ENCODE measurements around the gene ATP10D.
"Not testable (repeated sequence)": the region's sequence is repeated elsewhere in the genome, so short reads cannot be mapped to it uniquely, and the experiment has no call there.

The ATP10D gene

DNA sequence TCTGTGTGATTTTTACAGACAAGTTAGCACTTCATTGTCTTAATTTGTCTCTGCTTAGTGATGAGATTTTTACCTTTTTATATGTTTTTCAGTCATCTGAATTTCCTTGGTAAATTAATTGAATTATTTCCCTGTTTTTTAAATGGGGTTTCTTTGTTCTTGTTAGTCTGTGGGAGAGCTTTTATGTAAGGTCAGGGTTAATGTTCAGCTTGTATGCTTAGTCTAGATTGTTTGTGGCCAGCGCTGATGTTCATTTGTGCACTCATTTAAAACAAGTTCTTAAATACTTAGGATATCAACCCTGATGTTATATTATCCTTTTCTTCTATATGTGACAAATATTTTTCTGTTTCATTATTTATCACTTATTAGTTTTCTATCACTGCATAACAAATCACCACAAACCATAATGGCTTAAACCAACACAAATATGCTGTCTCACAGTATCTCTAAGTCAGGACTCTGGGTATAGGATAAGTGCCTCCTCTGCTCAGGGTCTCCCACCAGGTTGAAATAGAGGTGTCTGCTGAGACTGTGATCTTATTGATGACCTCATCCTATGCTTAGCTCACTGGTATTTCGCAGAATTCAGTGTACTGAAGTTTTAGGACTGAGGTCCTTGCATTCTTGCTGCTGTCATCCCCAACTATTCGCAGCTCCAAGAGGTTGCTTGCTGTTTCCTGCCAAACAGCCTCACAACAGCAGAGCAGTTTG lies 53.2 kb downstream of the ATP10D start:
- no peak for DNase-seq

DNA sequence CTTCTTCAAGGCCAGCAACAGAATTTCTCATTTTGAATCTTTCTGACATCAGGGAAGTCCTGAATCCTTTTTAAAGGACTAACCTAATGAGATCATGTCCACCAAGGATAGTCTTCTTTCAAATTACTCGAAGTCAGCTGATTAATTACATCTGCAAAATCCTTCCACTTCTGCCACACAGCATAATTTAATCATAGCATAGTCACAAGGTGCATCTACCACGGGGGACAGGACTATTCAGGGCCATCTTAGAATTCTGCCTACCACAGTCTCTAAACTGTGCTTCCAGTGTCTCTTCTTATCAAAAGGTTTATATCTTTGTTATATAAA lies 53.7 kb downstream of the ATP10D start:
- no peak for DNase-seq

DNA sequence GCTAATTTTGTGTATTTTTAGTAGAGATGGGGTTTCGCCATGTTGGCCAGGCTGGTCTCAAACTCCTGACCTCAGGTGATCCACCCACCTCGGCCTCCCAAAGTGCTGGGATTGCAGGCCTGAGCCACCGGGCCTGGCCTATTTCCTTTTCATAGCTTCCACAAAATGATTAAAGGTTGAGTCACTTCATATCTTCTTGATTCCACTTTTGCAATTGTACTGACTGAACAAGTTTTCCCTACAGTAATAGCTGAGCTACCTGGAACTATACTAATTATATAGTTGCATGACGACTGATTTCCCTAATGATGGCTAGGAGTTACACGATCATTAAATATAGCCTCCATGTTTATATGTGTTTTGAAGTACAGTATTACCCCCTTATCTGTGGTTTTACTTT lies 57.6 kb downstream of the ATP10D start:
- not testable (repeated sequence) for DNase-seq

DNA sequence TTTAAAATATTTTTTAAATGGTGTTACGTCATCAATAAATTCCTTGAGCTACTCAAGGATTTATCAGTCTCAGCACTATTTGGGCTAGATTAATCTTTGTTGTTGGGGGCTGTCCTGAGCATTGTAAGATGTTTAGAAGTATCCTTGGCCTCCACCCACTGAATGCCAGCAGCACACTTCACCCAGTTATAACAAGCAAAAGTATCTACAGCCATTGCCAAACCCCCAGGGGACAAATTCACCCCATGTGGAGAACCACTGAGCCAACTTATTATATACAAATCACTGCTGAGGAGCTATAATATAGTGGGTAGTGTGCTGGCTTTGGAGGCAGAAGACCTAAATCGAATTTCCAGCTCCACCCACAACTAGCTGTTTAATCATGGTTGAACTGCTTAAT lies 58.3 kb downstream of the ATP10D start:
- no peak for DNase-seq

DNA sequence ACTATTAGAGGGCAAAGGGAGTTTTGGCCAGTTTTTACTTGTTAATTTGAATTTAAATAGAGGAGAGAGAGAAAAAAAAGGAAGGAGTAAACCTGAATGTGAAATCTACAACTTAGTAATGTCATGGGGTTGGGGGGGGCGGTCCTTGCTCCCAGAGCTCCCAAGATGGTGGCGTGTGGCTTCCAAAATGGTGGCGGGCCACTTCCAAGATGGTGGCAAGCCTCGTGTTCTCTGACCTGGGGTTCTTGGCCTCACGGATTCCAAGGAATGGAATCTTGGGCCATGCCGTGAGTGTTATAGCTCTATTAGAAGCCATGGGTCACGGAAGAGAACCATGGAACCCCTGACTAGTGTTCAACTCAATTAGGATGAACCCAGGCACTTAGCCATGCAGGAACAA lies 65.3 kb downstream of the ATP10D start:
- DNase-seq: not testable (repeated sequence)

DNA sequence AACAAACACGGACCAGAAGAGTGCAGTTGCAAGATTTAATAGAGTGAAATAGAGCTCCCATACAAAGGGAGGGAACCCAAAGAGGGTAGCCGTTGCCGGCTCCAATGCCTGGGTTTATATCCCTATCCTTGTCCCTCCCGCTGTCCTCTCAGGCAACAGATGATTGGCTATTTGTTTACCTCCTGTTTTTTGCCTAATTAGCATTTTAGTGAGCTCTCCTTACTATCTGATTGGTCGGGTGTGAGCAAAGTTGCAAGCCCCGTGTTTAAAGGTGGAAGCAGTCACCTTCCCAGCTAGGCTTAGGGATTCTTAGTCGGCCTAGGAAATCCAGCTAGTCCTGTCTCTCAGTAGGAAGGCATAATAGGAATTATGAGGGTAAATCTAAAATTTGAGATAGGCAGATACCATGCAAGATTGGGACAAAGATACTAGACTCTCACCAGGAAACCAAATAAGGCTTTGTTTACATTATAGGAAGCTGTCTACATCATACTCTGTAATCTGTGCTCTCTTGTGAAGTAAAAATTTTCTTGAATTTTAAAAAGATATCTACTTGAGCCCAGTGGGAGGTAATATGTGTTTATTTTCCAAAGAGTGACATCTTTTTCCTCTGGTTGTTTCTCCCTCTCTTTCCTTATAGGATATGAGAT lies 65.9 kb downstream of the ATP10D start:
- no peak for DNase-seq

DNA sequence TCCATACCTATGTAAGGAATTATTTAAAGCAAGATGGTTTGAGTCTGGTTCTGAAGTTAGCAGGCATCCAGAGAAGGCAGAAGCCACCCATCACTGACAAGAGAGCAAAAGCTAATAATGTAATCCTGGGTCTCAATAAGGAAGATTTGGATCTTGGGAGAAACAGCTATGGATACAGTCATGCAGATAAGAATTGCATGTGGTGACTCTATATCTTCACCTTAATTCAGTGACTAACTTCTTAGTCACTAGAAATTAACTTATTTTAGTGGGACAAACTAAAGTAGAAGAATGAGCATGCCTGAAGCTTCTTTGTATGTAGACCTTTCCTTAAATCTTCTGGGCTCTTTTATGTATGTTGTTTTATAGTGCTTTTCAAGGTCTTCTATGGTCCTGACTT lies 66.6 kb downstream of the ATP10D start:
- DNase-seq: no peak

DNA sequence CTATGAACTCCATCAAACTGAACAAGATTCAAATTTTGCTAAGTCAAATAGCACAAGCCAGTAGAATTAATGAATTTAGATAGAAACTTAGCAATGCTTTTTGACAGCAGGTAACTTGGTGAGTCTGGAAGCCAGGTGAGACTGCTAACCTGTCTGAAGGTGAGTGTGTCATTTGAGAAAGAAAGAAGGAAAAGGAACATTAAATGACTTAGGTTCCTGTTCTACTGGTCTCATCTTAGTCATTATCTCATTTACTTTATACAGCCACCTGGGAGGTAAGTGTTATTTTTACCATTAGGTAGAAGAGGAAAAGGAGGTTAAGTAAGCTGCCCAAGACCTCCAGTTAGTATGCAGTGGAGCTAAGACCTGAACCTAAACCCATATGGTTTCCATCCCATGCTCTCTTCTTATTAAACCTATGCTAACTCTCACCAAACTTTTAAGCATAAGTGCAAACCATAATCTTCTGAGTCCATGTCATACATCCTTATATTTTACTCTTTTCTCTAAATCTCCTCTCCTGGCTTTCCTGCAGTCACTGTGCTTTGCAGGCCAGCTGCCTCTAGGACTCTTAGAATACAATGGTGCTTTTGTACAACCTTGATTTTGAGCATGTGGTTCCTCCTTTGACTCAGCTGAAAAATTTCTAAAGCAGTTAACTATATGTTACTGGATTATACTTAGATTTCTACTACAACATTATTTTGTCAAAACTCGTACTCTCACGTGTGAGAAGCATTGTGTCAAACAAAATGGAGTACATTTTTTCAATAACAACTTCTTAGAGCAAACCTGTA lies 68.5 kb downstream of the ATP10D start:
- DNase-seq: no peak

DNA sequence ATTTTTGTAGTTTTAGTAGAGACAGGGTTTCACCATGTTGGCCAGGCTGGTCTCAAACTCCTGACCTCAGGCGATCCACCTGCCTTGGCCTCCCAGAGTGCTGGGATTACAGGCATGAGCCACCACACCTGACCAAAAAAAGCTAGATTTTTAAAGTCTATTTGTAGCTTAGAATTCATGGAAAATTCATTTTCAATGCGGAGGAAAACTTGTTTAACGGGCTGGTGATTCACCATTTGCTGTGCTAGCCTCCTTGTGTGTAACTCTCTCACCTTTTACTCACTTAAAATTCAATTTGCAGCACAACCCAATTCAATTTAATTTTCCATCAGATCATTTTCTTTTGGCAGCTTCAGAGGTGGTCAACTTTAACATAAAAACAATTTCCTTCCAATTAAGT lies 70.8 kb downstream of the ATP10D start:
- DNase-seq: not testable (repeated sequence)

DNA sequence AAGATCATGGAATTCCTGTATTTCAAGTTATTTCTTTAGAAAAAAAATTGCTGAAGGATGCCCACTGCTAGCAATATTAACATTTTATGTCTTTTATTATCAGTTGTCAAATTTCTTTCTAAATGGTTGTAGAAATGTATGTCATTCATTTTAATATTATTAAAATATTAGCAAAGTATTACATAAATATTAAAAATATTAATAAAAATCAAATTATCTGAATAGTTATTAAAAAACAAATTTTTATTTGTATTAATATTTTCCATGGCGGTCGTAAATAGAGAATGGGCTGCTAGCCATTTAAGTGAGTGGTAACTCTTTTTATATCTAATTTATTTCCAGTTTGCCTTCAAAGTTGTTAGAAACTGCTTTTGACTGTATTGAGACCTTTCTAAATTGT lies 72.2 kb downstream of the ATP10D start:
- no peak for DNase-seq

DNA sequence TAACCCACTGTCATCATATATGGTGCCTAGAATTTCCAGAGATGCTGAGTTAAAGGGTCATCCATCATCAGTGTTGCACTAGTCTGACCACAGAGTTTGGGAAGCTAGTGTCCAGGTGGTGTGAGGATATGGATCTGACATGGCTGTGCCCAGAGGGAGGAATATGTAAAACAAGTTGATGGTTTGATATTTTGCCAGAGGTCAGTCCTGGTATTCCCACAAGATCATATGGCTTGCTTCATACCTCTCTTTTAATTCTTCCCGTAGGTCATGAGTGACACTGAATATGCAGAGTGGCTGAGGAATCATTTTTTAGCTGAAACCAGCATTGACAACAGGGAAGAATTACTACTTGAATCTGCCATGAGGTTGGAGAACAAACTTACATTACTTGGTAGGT lies 75.6 kb downstream of the ATP10D start:
- DNase-seq: no peak

DNA sequence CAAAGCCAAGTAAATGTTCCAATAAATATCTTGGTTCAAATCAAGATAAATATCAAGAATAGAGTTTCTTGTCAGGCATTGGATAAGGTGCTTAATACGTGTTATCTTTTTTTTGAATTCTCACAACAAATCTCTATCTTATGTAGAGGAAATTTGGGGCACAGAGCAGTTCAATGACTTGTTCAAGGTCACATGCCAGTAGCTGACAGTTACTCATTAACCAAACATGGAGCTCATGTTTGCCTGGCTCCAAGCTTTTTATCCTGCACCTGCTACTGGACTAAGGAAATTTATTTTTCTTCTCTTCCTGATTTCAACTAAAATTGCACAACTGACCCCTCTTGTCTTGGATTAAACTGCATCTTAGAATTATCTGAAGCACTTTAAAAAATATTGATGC lies 76.3 kb downstream of the ATP10D start:
- DNase-seq: no peak

DNA sequence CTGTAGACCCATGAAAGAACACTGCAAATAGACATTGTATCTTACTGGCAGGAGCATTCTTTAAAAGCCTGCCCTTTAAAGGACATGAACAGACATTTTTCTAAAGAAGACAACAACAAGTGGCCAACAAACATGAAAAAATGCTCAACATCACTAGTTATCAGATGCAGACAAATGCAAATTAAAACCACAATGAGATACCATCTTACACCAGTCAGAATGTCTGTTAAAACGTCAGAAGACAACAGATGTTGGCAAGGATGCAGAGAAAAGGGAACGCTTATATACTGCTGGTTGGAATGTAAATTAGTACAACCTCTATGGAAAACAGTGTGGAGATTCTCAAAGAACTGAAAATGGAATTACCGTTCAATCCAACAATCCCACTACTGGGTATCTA lies 77.2 kb downstream of the ATP10D start:
- no peak for DNase-seq

DNA sequence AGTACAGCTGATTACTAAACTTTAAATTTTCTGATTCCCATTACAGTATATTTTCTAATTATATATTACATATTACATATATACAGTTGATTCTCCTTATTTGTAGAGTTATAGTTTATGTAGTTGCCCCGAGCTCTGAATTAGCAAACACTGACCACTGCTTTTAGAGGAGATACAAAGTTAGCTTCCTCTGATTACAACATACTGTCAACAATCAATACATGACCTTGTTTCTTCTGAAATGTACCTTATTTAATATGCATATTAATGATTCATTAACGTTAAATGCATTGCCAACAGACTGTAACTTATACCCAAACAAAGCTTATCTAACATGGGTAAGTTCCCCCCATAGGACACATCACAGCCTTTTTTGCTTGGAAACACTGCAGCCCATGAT lies 81.5 kb downstream of the ATP10D start:
- DNase-seq: no peak

DNA sequence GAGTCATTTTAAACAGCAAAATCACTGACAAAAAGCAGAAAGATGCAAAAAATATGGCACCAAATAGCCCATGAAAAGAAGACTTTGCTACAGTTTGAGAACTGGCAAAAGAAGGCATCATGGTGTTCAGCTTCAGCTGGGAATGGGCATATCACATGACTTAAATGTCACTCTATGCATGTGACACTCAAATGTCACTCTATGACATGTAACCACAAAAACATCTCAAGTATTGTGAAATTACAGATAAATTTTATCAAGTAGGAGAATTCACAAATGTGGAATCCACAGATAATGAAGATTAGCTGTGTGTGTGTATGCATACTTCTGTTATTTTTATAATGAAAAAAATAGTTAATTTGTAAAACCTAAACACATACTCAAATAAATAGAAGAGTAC lies 81.9 kb downstream of the ATP10D start:
- DNase-seq: no peak

DNA sequence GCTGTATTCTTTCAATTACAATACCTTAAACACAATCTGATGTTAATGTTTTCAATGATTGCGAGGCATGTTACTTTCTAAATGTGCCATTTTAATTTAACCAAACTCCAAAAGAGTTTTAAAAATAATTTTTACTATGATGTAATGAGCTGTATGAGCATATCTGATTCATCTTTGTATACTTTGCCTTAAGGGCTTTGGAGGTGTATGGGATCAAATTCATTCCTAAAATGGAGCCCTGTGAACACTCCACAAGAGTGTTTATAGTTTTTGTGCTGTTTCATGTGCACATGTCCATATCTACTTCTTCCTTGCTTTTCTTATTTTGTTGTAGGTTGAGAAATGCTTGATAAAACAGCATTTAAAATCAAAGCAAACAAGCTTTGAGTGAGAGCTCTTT lies 82.4 kb downstream of the ATP10D start:
- DNase-seq: no peak

DNA sequence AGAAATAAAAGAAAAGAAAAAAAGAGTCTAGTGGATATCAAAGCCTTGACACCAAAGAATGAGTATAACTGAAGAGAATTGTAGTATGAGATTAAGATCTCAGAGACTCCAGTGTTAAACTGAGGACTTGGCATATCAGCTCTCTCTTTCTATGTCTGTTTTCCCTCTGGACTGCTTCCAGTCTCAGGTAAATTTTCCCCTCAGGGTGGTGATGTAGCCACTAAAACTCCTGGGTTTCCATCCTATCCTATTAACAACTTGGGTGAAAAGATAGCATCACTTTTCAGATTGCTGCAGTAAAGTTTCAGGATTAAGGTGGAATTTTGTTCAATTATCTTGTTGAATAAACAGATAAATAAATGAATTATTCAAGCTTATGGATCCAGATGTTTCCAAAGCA lies 85.7 kb downstream of the ATP10D start:
- no peak for DNase-seq

DNA sequence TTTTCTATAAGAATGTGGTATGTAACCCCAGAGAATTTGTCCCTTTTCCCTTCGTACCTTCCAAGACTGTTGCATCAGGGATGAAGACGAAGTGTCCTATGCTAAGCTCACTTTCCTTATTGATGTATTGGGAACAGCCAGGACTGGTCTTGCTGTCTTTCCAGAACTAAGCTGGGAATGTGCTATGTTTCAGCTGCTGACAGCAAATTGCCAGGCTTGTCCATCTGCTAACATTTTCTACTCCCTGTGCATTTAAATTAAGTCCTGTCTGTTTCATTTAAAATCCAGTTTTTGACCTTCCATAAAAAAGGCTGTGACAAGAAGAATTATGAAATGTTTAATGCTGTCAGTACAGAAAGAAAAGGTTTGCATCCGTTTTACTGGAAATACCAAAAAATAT lies 87.9 kb downstream of the ATP10D start:
- no peak for DNase-seq

DNA sequence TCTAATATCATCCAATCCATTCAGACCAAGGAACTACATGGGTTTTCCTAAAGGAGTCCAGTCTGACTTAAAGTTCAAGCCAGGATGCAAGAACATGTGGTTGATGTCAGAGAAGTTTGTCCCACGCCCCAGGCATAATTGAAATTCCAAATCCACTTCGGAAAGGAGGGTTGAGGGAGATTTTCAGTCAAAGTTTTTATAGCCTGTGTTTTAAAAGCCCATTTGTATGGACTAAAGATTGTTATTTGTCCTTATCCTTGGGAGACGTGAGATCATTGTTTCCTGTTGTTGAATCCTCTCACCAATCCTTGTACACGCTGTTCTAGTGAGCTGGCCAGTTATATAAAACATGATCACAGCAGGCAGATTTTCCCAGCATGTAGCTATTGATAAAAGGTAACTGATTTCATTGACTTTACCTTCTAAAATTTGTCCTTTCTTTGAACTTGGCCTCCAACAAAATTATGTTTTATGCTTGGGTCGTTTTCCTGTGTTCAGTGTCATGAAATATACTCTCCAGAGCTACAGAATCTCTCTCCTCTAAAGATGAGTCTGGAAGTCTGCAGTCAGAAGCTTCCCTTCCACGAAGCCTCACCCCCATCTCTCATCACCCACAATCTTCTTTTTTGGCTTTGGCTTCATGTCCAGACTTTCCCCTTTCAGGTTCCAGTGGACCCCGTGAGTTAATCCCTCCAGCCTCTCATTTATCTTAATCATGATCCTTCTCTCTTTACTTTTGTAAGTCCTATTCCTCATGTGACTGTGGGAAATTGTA lies 92.9 kb downstream of the ATP10D start:
- DNase-seq: no peak

DNA sequence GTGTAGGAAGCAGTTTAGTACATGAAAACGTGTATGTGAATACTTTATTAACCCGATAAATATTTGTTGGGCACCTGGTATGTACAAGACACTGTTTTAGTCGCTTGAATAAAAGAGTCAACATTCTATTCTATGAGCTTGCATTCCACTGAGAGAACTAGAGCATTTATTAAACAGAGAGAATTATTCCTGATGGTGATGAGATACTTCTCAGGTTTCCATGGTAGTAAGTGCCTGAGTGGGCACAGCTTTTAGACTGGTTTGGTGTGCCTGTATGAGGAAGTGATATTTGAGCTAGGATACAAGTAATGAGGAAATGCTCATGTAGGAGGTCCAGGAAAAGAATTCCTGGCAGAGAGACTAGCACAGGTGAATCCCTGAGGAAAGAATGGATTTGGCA lies 94.2 kb downstream of the ATP10D start:
- DNase-seq: no peak

DNA sequence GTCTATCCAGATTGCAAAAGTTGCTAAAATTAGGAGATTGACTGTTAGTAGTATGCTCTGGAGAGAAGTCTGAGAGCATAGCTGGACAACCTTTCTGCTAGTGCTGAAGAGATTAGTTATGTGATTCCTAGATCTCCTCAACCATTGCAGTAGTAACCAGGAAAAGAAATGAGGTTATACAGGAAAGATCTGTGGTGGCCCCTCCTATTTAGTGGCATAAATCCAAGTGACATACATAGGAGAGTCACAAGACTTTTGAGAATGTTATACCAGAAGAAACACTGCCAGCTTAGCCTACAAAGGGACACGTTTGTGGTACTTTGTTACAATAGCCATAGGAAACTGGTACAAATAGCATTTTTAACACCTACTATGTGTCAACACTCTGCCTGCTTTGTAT lies 105.2 kb downstream of the ATP10D start:
- no peak for DNase-seq

DNA sequence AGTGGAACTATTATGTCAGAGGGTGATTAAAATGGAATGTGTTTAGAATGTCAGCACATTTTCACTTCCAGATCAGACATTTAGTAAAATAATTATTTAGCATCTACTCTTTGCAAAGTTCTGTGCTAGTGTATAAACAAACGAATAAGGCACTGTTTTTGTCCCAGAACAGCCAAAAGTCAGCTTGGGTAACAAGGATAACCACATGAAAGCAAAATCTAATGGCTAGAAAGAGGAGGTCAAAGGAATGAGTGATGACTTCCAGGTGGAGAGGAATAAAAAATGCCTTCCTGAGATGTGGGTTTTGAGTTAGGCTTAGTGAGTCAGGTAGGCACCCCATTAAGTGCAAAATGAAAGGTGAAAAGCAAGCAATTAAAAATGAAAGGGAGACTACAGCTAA lies 112.6 kb downstream of the ATP10D start:
- no peak for DNase-seq

DNA sequence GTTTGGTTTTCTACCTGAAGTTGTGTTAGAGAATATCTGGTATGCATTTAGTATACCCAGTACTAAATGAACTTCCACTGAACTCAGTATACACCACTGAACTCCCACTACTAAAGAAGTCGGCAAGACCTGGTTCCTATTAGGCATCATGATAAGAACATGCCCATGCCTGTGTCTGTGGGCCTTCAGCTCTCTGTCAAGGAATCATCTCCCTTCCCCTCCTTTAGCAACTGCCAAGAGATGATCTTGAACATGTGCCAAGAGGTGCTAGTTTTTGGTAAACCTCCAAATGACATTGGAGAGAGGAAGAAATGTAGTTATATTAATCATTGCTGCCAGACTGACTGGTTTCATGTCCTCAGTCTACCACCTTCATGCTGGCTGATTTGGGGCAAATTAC lies 113.2 kb downstream of the ATP10D start:
- DNase-seq: no peak

DNA sequence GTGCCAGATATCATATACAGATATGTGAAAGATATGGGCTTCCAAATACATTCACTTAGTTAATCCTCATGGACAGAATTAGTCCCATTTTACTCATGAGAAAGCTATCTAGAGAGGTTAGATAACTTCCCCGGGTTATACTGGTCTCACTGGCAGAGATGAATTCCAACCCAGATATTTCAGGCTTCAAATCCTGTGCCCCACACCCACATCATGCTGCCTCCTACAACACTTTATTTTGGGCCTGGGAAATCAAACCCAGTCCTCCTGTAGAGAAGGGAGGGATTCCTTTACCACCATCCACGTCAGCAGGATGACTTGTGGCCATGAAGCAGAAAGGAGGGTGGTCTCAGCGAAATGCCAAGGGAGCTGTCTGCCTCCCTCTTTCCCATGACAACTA lies 113.8 kb downstream of the ATP10D start:
- DNase-seq: no peak

Measured in NCI-H1417 treated with DMSO at 0.1 percent for 48 hours (cell line).